Activated CD4-positive, CD25-positive, alpha-beta regulatory T cell treated with anti-CD3 and anti-CD28 coated beads, Interleukin-2, amount 50 U/mL, for 72 hours (primary cell): ENCODE measurements around the gene WDR33.
A peak's percentile ranks its signal among the peaks of the same experiment; 100 is the strongest.

Source experiments
- DNase-seq: peaks from one replicate; pipeline ENCODE4 v3.0.0; 2021

Gene WDR33

DNA sequence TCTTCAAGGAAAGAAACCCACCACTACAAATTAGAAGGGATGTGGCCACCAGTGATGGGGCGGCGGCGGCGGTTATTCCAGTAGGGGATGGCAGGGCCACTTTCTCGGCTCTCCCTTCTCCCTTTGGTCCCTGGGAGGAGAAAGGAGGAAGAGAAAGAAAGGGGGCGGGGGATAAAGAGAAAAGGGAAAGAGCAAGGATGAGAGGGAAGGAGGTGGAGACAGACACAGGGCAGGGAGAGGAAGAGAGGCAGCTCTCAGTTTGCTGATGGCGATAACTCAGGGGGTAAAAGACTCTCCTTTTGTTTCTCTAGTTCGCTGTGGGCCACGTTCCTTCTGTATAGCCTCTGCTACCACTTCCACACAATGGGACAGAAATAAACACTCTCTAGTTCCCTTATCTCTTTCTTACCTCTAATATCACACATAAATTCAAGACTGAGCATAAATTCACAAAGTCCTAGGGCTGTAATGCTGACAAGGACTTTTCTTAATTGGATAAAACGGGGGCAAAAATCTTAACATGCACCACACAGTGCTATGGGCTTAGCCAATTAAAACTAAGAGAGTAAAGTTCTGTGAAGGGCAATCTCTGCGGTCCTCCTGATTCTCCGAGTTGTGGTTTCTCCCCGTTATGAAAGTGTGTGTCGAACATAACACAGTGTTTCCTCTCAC, 95.1 kb downstream of the WDR33 start:
- DNase-seq = no peak

DNA sequence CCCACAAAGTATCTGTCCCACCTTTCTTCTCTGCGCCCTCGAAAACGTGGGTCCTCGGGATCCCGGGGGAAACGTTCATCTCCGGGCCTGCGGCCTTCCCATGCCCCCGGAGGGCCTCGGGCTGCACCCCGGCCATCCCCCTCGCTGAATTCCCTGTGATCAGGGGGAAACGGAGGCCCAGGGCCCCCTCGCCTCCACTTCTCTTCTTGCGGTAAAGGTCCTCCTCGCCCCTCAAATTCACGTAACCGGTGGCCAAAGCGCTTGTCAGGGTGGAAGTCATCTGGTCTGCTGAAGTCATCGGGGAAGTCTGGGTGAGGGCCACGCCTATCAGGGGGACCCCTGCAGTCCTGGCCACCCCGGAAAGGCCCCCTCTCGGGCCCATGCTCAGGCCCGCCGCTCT, 97.4 kb downstream of the WDR33 start:
- DNase-seq = no peak

DNA sequence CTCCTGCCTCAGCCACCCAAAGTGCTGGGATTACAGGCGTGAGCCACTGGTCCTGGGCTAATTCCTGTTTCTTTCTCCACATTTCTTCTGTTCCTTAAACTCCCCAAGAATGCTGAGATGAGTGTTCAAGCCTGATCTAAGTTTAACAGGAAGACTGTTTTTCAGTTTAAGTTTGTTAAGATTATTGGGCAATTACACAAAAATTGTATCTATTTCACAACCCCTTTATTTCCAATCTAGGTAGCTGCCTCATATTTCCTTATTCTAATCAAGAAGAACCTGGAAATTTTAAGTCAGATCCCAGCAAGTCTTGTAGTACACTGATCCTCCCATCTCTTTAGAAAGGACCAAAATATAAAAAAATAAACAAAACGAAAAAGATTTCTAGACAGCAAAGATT, 98.0 kb downstream of the WDR33 start:
- no peak for DNase-seq

DNA sequence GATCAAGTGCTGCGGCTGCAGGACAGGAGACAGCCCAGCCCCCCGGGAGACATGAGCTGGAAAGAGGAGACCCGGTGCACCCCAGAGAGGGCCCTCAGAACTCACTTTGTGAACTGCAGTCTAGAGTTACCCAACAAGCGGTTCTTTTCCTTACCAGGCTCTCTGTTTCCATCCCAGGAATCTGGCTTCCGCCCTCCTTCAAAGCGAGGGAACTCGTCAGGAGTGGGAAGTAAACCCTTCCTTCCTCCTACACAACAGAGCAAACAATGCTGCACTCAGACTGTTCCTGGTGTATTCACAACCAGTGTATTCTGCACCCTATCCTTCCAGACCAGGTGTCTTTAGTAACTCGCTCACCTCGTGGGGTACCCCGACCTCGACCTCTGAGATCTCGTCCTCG, 101.6 kb downstream of the WDR33 start:
- DNase-seq = no peak

DNA sequence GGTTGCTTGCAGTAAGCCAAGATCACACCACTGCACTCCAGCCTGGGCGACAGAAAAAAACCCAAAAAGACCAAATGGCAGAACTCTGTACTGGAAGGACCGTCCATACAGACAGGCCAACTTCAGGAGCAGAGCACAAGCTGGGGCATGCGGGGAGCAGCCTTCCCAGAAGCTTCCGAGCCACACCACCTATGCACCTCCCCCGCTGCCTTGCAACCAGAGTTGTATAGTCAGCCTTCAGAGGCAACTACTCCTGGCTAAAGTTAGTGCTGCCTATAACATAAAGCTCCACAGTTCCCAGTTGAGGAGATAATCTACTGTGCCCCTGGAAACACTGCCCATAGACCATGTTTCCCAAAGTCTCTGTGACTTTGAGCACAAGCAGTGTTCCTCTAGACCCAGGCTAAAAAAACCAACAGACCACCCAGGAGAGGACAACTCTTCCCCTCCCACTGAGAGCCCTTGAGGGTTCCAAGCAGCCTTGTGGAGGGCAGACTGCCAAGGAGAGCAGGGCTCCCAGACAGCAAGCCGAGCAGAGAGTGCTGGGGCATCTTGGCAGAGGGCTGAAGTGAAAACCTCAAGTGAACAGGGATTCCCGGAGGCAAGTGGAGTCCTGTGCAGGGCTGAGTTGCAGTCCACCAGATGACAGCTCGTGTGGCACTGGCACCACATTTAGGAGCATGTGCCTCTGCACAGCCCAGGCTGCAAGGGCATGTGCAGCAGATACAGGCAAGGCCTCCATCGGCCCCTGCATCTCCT, 102.9 kb downstream of the WDR33 start:
- no peak for DNase-seq

DNA sequence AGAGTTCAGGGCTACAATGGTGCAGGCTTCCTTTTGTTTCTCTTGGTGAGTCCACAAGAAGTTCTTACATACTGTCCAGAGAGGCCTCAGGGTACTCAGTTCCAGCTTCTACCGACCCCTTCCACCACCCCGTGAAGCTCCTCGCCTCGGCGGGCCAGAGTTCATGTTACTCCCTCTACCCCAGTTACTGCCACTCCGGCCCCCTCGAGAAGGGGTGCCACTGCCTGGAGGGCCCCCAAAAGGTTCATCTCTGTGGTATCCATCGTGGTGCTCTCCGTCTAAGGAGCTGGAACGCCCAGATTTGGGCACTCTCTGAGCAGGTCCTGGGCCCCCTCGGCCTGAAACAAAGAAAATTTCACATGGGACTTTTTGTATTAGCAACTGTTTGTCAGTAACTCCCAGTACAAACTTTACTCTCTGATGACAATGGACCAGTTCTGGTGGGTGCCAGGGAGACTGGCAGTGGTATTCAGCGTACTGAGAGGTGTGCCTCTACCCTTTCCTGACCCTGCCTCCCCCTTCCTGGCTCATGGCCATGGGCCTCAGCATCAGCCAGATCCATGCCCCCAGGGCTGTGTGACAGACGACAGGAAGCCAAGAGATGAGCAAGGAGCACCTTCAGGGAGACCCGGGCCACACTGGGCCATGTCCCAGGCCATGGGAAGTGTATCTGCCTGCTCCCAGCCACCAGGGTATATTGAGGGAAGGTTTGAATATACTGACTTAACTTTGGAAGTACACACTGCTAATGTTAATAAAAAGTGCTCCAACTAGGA, 104.6 kb downstream of the WDR33 start:
- no peak for DNase-seq

DNA sequence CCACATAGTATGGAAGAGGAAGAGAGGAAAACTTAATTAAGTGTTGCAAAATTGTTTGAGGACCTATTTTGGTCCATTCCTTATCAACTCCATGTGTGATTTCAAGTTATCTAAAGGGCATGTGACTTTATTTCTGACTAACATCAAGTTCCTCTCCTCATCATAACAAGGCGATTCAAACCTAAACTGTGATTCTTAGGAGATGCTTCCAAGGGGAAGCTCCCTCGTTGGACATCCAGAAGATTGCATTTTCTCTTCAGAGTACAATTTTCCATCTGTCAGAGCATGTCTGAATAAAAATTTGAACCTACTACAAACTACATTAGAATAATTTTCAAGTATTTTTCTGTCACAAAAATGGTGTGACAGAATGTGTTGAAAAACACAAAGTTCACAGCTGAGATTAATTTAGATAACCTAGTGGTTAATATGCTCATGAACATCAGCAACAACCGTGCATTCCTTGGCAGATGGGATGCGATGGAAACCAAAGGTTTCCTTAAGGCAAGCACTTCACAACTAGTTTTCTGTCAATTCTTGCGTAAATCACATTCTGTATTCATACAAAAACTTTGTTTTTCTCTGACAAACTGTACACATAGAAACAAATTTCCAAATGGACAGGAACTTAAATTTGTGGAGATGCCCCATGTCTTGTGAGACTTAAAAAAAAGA, 105.4 kb downstream of the WDR33 start:
- DNase-seq = no peak

DNA sequence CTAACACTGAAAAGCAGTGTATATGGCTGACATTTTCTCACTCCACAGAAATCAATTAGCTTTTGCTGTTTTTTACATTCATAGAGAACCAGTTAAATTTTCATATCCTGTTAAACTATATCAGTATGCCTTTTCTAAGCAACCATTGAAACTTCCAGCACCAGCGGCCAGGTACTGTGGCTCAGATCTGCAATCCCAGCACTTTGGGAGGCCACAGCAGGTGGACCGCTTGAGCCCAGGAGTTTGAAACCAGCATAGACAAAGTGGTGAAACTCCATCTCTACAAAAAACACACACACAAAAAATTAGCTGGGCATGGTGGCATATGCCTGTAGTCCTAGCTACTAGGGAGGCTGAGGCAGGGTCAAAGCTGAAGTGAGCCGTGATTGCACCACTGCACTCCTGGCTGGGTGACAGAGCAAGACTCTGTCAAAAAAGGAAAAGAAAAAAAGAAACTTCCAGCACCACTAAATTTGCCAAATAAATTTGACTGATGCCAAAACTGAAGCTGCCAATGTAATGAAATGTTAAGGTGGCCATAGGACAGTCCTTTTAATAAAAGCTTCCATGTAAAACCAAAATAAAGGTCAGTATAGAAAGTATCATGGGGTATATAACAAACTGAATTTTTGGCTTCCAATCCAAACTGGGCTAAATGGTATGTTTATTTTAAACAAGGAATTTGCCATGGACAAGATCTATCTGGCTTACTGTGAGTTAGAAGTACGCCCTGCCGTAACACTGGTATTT, 106.2 kb downstream of the WDR33 start:
- no peak for DNase-seq

DNA sequence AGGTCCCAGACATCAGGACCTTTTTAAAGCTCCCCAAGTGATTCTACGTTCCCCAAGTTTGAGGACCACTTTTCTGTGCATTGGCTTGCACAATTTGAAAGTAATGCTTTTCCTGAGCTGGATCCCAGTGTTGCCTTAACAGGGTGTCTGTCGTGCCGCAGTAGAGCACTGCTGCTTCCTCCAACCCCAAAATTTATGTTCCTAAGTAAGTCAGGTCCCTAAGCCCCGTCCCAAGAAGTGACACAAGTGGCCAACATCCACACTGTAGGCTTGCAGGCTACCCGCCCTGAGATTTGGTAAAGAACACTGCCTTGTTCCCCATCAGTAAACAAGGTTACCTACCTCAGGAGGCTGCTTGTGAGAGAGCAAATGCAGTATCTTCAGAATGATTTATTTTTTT, 107.7 kb downstream of the WDR33 start:
- DNase-seq = no peak

DNA sequence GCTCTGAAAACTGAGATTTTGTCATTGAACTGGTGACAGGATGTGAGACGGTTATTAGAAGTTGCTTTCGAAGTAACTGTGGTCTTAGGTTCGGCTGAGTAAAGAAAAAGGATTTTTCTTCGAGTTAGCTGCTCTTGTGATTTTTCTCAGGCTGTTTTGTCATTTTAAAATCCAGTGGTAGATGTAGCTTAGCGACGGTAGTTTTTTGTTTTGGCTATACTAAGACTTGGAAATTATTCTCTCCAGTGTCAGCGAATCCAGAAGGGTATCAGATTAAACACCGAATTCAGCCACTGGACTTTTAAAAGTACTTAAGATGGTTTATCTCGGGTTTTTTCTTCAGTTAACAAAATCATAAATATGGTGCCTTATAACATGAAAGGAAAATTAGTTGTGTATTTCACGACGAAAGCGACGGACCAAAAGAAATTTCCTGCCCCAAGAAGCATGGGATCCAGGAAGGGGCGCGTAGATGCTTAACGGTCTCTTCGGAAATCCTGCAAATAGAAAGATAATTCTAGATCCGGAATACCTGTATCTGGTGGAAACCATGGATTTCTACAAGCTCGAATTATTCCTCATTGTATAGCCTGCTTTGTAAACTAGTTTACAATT, 108.5 kb downstream of the WDR33 start:
- no peak for DNase-seq

DNA sequence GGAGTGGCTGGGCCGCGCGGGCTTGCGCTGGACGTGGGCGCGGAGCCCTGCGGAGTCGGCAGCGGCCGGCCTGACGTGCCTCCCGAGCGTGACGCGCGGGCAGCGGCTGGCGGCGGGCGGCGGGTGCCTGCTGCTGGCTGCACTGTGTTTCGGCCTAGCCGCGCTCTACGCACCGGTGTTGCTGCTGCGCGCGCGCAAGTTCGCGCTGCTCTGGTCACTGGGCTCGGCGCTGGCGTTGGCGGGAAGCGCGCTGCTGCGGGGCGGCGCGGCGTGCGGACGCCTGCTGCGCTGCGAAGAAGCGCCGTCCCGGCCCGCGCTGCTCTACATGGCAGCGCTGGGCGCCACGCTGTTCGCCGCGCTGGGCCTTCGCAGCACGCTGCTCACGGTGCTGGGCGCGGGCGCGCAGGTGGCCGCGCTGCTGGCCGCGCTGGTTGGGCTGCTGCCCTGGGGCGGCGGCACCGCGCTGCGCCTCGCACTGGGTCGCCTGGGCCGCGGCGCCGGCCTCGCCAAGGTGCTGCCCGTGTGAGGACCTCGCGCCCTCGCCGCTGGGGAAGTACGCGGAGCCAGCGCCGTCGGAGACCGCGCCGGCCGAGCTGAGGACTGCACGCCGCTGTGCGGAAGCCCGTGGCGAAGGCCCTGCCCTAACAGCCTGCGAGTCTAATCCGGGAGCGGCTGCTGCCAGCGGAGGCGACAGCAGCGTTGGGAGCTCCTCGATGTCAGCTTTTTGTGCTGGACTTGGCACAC, 109.1 kb downstream of the WDR33 start:
- peak; percentile 80 for DNase-seq

DNA sequence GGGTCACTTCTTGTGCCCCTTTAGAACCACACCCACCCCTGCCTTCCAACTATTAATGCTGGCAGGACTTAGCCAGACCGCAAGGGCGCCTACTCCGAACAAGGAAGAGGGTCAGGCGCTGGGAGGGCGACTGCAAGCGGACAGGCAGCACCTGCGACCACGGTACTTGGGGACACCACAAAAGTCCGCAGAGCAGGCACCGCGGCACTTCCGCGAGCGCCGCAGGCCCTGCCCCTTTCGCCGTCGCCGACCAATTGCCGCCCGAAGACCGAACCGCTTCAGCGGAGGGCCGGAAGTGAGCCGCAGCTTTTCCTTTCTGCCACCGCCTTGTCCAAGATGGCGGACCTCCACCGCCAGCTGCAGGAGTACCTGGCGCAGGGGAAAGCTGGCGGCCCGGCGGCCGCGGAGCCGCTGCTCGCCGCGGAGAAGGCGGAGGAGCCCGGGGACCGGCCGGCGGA, 109.7 kb downstream of the WDR33 start, which contains the start of gene SFT2D3:
Gene SFT2D3, plus strand, starts transcription at position 305 of the 458 bp plus-strand sequence. Its CDS starts 32 bp downstream, at position 337.
- peak; percentile 91 for DNase-seq

DNA sequence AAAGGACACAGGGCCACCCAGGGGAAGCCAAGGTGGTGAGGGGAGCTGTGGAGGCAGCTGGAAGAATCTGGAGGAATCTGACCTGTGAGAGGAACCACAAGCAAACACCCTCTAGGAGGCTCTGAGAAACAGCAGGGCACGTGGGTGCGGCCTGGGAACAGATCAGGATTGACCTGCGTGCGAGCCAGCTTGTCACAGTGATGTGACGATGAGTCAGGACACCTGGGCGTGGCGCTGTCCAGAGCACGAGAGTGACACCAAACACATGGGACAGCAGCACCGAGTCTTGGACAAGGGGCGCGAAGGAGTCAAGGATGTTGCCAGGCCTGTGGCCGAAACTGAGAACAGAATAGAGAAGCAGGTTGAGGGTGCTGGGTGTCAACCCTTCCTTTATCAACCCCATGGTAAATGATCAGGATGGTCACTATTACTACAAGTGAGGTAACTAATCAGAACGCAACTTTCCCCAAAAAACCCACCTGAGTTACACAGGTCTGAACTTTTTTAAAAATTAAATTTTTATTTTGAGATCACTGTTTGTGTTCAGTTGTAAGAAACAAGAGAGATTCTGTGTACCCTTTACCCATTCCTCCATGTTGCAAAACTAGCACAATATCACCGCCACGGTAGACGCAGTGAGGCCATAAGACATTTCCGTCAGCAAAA, 110.3 kb downstream of the WDR33 start:
- DNase-seq = peak; percentile 50

DNA sequence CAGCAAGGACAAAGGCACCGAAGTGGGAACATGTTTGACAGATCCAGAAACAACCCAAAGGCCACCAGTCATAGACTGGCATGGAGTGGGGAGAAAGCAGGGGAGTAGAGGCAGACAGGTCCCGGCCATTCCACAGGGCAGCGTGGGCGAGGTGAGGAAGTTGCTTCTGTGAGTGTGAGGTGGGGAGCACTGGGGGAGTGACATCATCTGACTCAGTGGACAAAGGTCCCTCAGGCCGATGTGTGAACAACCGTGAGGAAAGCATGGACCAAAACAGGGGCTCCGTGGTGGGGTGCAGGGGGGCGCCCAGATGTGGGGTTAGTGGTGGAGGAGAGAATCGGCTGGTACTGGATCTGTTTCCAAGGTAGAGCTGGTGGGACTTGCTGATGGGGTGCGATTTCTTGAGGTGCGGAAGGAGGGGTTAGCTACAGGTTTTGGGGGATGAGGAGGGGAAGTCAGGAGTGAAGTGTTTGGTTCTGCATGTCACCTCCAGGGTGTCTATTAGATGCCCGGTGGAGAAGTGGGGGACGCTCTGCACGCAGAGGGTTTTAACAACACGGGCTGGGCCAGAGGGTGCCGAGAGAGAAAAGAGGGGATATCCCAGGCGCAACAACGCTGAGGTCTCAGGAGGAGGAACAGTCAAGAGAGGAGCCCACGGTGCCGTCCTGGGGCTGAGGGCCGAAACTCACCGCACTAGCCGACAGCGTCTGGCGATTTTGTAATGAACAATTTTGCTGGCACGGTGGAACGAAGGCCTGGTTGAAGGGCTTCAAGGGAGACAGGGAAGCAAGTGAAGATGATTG, 112.2 kb downstream of the WDR33 start:
- no peak for DNase-seq

DNA sequence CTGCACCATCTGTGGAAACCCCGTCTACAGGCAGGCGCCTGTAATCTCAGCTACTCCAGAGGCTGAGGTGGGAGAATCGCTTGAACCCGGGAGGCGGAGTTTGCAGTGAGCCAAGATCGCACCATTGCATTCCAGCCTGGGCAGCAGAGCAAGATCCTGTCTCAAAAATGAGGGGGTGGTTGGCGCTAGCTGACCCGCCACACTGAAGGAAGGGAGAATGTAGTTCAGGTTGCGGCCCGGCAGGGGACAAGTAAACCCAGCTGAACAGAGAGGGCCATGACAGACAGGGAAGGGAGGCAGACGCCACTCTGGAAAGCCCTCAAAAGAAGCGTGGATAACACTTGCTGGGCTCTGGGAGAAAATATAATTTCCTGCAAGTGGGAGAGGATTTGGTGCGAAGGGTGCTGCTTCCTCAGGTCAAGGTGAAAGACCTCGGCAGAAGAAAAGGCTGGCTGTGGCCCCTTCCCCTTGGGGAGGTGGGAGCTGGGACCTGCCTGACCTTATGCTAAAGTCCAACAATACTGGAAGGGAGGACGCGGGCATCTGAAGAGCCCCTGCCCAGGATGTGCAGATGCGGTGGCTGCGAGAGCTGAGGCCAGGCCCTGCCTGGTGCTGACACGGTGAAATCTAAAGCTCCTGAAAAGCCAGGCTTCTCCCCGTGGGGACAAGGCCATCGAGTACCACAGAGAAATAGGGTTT, 113.3 kb downstream of the WDR33 start:
- no peak for DNase-seq

DNA sequence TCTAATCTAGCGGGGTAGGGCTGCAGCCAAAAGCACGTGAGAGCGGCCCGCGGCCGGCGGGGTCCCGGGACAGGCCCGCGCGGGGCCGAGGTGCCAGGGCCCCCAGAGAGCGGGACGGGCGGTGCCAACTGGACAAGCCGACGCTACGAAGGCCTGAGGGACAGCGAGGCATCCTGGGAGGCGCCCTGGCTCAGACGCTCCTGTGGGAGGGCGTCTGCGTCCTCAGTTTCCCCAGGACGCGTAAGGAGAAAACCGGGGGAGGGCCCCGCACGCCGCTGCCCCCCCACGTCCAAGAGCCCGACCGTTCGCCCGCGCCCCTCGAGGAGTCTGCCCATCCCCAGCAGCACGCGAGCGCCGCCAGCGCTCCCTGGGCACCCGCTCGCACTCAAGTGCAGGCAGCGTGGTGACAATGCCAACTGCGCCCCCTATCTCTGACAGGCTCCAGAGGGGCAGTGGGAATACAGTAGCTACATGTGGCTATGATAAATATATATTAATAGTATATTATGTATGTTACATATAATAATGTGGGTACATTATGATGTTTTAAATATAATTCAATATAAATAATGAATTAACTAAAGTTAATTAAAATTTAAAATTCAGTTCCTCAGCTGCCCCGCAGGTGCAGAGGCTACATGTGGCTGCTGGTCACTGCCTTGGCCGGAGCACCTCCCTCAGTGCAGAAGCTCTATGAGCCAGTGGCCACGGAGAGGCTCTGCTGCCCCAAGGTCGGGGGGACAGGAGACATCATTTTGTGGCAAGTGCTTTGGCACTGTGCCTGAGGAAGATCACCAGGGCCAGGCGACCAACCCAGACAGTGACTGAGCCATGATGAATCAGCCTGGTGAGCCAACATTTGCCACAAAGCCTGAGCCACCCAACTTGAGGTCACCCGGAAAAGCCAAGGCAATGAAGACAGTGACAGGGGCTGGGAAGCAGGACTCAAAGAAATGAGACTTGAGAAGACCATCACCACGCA, 115.2 kb downstream of the WDR33 start:
- DNase-seq = no peak

DNA sequence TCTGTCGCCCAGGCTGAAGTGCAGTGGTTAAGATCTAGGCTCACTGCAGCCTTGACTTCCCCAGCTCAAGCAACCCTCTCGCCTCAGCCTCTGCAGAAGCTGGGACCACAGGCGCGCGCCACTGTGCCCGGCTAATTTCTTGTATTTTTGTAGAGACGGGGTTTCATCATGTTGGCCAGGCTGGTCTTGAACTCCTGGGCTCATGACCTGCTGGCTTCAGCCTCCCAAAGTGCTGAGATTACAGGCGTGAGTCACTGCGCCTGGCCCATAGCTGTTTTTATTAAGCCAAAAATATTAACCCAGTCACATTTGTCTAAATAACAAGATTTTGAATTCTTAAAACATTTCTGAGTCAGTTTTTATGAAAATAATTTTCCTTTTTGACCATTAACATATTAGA, 116.0 kb downstream of the WDR33 start:
- no peak for DNase-seq

DNA sequence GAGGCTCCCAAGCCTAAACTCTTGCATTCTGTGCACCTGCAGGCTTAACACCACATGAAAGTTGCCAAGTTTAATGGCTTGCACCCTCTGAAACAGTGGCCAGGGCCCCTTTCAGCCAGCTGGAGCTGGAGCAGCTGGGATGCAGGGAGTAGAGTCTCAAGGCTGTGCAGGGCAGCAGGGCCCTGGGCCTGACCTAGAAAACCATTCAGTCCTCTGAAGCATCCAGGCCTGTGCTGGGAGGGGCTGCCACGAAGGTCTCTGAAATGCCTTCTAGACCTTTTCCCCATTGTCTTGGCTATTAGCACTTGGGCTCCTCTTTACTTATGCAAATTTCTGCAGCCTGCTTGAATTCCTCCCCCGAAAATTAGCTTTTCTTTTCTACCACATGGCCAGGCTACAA, 120.3 kb downstream of the WDR33 start:
- no peak for DNase-seq
